CD1c-positive myeloid dendritic cell (primary cell): ENCODE results near the gene SLC34A3.
"Not testable (repeated sequence)": the region's sequence is repeated elsewhere in the genome, so short reads cannot be mapped to it uniquely, and the experiment has no call there.

Experiments used
- DNase-seq: peaks from one replicate; pipeline ENCODE4 v3.0.0-alpha.2; 2016; ENCODE audit errors: extremely low spot score

The SLC34A3 gene

DNA sequence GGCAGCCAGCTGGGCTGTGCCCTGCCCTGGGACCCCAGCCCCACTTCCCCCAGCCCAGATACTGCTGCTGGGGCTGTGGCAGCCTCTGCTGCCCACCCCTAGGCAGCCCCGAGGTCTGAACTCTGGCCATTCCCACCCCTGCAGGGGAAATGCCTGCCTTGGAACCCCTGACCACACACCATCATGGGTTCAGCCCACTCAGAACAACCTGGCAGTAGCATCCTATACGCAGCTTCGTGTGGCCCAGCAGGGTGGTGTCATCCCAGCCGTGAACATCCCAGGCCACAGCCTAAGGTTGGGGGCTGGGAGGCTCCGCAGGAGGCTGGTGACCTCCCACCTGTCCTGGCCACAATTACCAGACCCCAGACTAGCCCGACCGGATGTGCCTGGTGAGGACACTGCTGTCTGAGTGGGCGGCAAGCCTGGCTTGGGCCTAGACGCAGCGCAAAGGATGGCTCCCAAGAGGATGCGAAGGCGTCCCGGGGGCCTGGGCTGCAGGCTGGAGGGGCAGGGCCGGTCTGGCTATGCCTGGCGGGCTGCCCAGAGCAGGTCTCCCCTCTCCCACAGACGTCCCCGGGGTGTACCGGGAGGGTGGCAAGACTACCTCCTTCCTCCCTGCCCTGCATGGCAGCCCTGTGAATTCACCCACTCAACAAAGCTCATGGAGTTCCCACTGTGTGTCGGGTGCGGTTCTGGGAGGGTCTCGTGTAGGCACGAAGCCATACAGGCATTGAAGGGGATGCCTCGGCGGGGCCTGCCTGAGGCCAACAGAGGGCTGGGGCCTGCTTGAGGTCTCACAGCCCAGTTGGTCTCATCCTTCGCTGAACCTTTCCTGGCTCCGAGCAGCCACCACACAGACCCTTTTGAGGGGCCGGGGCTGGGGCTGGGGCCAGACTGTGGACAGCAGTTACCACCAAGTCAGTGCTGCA, 1.5 kb upstream of the SLC34A3 start:
- no peak for DNase-seq

DNA sequence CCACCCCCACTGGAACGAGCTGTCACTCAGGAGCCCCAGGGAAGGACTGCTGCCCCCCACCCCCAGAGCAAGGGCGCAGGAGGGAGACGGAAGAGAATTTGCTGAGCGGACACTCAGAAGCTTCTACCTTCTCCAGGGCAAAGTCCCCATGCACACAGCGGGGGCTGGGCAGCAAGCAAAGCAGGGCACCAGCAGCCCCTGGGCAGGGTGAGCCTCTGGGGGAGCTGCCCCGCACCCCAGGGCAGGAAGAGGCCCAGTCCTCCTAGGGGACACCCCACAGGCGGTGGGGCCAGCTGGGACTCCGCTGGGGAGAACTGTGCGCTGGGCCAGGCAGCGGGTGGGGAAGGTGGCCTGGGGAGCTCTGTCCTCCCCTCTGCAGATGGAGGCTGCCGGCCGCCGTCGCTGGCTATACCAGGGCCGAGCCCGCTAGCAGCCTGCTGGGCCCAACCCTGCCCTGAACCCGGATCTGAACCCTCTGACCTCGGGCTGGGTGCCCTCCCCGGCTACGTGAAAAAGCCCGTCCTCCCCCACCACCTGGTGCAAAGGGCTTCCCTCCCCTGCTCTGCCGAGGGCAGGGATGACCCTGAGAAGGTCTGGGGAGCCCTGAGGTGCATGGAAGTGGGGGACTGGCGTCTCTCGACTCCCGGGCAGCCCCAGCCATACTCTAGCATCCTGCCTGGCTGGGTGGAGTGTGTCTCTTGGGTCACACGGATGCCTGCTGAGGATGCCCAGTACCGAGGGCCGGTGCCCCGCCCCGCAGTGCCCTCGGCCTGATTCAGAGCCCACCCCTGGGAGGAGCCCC, 597 bp upstream of the SLC34A3 start:
- DNase-seq, result no peak

GRCh38 chr9:137231372-137232039, 805 bp downstream of the SLC34A3 start:
- no peak for DNase-seq

DNA sequence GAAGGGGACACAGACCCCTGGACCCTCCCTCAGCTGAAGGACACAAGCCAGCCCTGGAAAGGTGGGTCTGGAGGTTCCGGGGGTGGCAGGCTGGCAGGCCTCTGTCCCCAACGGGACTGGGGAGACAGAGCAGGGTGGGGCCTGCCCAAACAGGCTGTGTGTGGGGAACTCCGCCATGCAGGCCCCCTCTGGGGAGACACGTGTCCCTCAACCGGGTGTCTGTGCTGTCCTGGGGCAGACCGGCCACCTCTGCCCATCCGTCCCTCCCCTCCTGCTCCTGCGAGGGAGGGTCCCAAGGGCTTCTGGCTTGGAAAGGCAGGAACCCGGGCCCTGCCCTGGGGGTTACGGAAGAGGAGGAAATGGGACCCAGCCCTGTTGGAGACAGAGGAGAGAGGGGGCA, 1.4 kb downstream of the SLC34A3 start:
- DNase-seq, result no peak

- DNase-seq, result no peak
Observed at GRCh38 chr9:137232510-137232909, 1.8 kb downstream of the SLC34A3 start.

GRCh38 chr9:137233143-137233980, 2.7 kb downstream of the SLC34A3 start:
- no peak for DNase-seq

GRCh38 chr9:137234055-137234697, 3.5 kb downstream of the SLC34A3 start:
- no peak for DNase-seq

DNA sequence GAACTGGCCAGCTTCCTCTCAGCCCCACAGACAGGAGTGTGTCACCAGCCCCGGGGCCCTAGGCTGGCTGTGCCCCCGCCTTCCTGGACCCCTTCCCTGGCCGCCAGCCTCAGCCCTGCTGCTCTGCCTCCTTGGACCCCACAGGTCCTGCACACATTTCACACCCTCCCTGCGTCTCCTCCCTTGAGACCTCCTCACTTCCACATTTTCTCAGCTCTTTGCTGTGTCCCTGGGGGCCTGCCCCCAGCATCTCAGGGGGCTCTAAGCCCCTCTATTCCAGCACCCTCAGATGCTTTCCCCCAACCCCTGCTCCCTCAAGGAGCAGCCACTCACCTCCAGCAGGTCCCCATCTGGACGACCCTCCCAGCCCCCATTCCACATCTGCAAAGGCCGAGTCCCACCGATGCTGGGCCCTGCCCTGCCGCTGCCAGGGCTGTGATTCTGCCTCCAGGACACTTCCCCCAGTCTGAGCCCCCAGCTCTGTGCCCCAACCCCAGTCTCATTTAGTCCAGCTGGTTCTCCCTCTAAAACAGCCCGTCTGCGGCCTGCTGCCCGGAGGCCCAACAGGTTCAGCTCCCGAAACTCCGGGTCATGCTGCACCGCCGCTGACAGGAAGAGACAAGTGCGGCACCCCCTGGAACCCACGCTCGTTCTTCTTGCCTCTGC, 4.2 kb downstream of the SLC34A3 start:
- DNase-seq, result no peak

DNA sequence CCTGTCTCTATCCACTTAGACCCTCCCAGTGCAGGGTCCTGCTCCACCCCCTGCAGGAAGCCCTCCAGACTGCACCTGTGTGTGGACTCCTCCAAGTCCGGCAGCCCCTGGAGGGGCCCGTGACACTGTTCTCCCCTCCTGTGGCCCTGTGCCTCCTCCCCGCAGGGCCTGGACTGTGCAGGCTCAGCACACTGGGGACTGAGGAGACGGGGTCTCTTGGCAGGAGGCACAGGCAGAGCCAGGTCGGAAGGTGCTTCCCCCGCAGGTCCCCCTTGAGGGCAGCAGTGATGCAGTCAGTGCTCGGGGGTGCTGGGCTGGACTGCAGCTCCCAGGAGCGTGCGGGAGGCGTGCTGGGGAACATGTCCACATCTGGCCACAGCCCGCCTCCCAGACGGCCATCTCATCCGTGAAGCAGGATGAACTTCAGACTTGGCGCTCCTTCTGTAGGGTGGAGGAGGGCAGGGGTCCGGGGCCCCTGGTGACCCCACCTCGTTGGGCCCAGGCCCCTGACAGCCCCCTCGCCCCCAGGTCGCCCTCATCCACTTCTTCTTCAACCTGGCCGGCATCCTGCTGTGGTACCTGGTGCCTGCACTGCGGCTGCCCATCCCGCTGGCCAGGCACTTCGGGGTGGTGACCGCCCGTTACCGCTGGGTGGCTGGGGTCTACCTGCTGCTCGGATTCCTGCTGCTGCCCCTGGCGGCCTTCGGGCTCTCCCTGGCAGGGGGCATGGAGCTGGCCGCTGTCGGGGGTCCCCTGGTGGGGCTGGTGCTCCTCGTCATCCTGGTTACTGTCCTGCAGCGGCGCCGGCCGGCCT, 4.9 kb downstream of the SLC34A3 start:
- DNase-seq, result no peak

GRCh38 chr9:137236238-137236935, 5.7 kb downstream of the SLC34A3 start:
- DNase-seq, result peak; percentile 93

DNA sequence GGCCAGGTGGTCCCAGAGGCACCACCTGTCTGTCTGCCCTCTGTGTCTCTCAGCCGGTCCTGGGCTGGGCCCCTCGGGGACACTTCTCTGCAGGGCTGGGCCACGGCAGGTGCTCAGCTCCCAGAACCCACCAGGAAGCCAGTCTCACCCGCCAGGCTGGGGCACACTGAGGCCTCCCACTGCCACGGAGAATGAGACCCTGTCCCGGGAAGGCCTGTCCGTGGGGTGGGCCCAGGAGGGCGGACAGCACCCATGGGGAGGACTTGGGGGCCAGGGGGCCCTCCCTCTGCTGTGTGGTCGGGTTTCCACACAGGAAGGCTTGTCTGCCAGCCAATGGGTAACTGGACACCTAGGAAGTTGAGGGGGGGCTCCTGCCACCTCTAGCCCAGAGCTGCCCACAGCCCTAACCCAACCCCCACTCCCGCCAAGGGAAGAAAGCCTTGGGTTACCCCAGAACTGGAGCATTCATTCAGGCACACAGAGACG, 6.3 kb downstream of the SLC34A3 start:
- DNase-seq, result no peak

- DNase-seq, result no peak
Observed at GRCh38 chr9:137237759-137238726, 7.3 kb downstream of the SLC34A3 start.

GRCh38 chr9:137239541-137240200, 9.0 kb downstream of the SLC34A3 start:
- not testable (repeated sequence) for DNase-seq

DNA sequence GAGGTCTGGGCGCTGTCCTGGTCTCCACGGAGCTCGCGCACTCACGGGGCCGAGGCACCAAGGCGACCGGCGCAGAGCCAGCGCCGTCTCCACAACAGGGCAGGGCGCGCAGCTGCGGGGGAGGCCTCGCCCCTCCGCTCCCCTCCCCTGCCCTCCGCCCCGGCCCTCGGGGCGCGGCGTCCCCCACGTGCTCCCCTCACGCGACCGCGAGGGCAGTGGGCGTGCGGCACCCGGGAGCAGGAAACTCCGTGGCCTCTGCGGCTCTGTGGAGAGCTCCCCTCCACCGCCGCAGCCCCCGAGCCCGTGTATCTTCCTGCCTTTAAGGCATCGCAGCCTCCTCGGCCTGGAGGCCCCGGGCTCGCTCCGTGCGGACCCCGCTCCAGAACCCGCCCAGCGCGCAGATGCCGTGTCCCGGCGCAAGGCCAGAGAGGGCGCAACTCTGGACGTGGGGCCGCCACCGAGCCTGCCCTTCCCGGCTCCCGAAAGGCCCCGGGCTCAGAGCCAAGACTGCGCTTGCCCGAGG, 9.7 kb downstream of the SLC34A3 start:
- peak; percentile 87 for DNase-seq

DNA sequence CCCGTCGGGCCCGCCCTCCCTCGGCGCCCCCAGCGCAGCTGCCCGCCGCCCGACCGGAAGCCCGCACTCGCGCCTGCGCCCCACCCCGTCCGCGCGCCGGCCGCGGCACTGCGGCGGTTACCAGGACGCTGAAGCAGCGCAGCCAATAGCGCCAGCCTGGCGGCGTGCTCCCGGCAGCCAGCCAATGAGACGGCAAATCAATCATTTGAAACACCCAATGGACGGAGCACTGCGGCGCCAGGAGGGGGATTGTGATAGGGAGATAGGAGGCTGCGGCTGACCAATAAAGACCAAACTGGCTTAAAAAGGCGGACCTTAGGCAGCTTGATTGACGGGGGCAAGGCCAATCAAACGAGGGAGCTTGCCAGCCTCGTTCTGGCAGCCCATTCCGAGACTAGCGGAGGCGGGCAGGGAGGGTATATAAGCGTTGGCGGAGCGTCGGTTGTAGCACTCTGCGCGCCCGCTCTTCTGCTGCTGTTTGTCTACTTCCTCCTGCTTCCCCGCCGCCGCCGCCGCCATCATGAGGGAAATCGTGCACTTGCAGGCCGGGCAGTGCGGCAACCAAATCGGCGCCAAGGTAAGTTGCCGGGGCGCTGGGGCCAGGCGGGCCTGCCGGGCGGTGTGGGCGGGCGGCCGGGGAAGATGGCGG, 10.3 kb downstream of the SLC34A3 start, which contains the start of gene TUBB4B:
Gene TUBB4B, plus strand, starts transcription at position 447 of the 649 bp plus-strand sequence. Its CDS starts 74 bp downstream, at position 521.
- peak; percentile 99 for DNase-seq
